Endothelial cell of umbilical vein (primary cell): ENCODE data around the gene WASF2.

ENCODE experiments used
- FOS ChIP-seq: IDR thresholded peaks from 2 replicates; pipeline ENCODE4 v1.6.1; 2011; ENCODE audit warnings: mild to moderate bottlenecking, low read length, moderate library complexity, borderline replicate concordance; ENCODE audit not compliant: insufficient read depth
- JUN ChIP-seq: IDR thresholded peaks from 2 replicates; pipeline ENCODE4 v1.6.1; 2011; ENCODE audit warnings: borderline replicate concordance, low read depth; ENCODE audit not compliant: insufficient read length, insufficient read depth
- MAX ChIP-seq: IDR thresholded peaks from 2 replicates; pipeline ENCODE4 v1.6.1; 2011; ENCODE audit not compliant: insufficient read depth, insufficient read length
- MYC ChIP-seq: IDR thresholded peaks from one replicate; pipeline ENCODE4 v1.6.1; 2011; ENCODE audit warnings: mild to moderate bottlenecking, low read depth, low read length
- POLR2A ChIP-seq: IDR thresholded peaks from 2 replicates; pipeline ENCODE4 v1.6.1; 2012; ENCODE audit warnings: low read depth, mild to moderate bottlenecking, control low read depth, low read length
- POLR2AphosphoS5 ChIP-seq: IDR thresholded peaks from 2 replicates; pipeline ENCODE4 v1.6.1; 2012; ENCODE audit warnings: low read depth, mild to moderate bottlenecking, control low read depth, low read length, moderate library complexity; ENCODE audit not compliant: insufficient read depth
- TF ChIP-seq, protein P1 (sequence below), 2 donors: IDR thresholded peaks; 1 replicate in 1 of 2; 2 replicates in 1 of 2; pipeline ENCODE4 v1.5.1; 2011; ENCODE audit warnings: low read length in 2 of 2, mild to moderate bottlenecking in 2 of 2, moderate library complexity in 2 of 2, control low read depth in 1 of 2, inconsistent platforms in 1 of 2, low read depth in 1 of 2; ENCODE audit not compliant: insufficient read depth in 1 of 2; ENCODE audit errors: extremely low read depth in 1 of 2

- TF ChIP-seq, protein P1, sequence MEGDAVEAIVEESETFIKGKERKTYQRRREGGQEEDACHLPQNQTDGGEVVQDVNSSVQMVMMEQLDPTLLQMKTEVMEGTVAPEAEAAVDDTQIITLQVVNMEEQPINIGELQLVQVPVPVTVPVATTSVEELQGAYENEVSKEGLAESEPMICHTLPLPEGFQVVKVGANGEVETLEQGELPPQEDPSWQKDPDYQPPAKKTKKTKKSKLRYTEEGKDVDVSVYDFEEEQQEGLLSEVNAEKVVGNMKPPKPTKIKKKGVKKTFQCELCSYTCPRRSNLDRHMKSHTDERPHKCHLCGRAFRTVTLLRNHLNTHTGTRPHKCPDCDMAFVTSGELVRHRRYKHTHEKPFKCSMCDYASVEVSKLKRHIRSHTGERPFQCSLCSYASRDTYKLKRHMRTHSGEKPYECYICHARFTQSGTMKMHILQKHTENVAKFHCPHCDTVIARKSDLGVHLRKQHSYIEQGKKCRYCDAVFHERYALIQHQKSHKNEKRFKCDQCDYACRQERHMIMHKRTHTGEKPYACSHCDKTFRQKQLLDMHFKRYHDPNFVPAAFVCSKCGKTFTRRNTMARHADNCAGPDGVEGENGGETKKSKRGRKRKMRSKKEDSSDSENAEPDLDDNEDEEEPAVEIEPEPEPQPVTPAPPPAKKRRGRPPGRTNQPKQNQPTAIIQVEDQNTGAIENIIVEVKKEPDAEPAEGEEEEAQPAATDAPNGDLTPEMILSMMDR (IDR thresholded peaks at IDR 0.05; ENCODE audit: extremely low read depth in 1 of 2, insufficient read depth in 1 of 2, low read depth in 1 of 2, low read length in 2 of 2), result no peak
- no peak for TF ChIP-seq MAX
- no peak for TF ChIP-seq JUN
- no peak for TF ChIP-seq POLR2AphosphoS5
- TF ChIP-seq POLR2A, result no peak
- no peak for TF ChIP-seq MYC
- no peak for TF ChIP-seq FOS
These were observed 86.0 kb downstream of the WASF2 start for GRCh38 chr1:27403931-27404330.
